IMR-90 (cell line): ENCODE measurements around the gene STPG1. TPM values are rescaled to one million over a fixed set of nuclear protein-coding genes. Genes with fewer than 3 reads are reported as not detected.

ENCODE experiments used
- ATAC-seq: fragments of 200-7000 bp; cut with Tn5 transposase; 2 replicates; pipeline ENCODE4 v1.9.1; 2020; ENCODE audit warnings: low read depth, mild to moderate bottlenecking, moderate library complexity
- BruUV-seq: library from RNA; stranded (reverse); fragments of 400-500 nt; replicated peaks from 2 replicates; lab custom pipeline; 2021; lab: Mats Ljungman, UMichigan
- CTCF ChIA-PET: fragments of 300-600 bp; formaldehyde crosslinking; extraction: SDS; loops from one replicate; lab custom pipeline; 2021; ENCODE audit warnings: antibody characterized with exemption; lab: Yijun Ruan, JAX
- POLR2A ChIA-PET: fragments of 300-600 bp; sonication (Branson Sonifier 250); formaldehyde crosslinking; loops from one replicate; lab custom pipeline; 2022; ENCODE audit warnings: antibody characterized with exemption; ENCODE audit not compliant: unreplicated experiment; lab: Charles Lee
- DNase-seq: peaks from one replicate; pipeline ENCODE4 v3.0.0; 2013
- H2AFZ ChIP-seq: replicated peaks from 2 replicates; pipeline ENCODE3; 2013; ENCODE audit warnings: low read length, mild to moderate bottlenecking; ENCODE audit not compliant: poor library complexity
- H2AK5ac ChIP-seq: 2 replicates; pipeline ENCODE4 v1.6.1; 2013; ENCODE audit warnings: low read depth, low read length, inconsistent platforms
- H2AK9ac ChIP-seq: replicated peaks from 2 replicates; pipeline ENCODE3; 2013; ENCODE audit warnings: mild to moderate bottlenecking, low read depth, low read length, moderate library complexity; ENCODE audit not compliant: poor library complexity
- H2BK120ac ChIP-seq: 2 replicates; pipeline ENCODE4 v1.6.1; 2013; ENCODE audit warnings: low read depth, low read length, inconsistent platforms
- H2BK15ac ChIP-seq: 3 replicates; pipeline ENCODE4 v1.6.1; 2013; ENCODE audit warnings: low read depth, low read length, inconsistent platforms
- H2BK20ac ChIP-seq: 2 replicates; pipeline ENCODE4 v1.6.1; 2013; ENCODE audit warnings: low read depth, mild to moderate bottlenecking, inconsistent platforms, low read length, moderate library complexity
- H2BK5ac ChIP-seq: 2 replicates; pipeline ENCODE4 v1.6.1; 2013; ENCODE audit warnings: mild to moderate bottlenecking, low read depth, low read length, inconsistent platforms; ENCODE audit not compliant: poor library complexity, severe bottlenecking
- H3K14ac ChIP-seq: replicated peaks from 2 replicates; pipeline ENCODE4 v1.6.1; 2013; ENCODE audit warnings: low read depth, low read length, inconsistent platforms
- H3K18ac ChIP-seq: 2 replicates; pipeline ENCODE4 v1.6.1; 2013; ENCODE audit warnings: low read depth, low read length, control low read depth
- H3K23ac ChIP-seq: 2 replicates; pipeline ENCODE4 v1.6.1; 2013; ENCODE audit warnings: low read depth, low read length, inconsistent platforms
- H3K27ac ChIP-seq: 2 replicates; pipeline ENCODE4 v1.5.1; 2013; ENCODE audit warnings: mild to moderate bottlenecking, control low read depth, low read length; ENCODE audit not compliant: insufficient read depth
- H3K27me3 ChIP-seq: 2 replicates; pipeline ENCODE4 v1.6.1; 2013; ENCODE audit warnings: low read length; ENCODE audit not compliant: control insufficient read depth, insufficient read depth
- H3K36me3 ChIP-seq: 2 replicates; pipeline ENCODE4 v1.6.1; 2013; ENCODE audit warnings: low read length, mixed read lengths; ENCODE audit not compliant: control insufficient read depth, insufficient read depth
- H3K4ac ChIP-seq: 2 replicates; pipeline ENCODE4 v1.6.1; 2013; ENCODE audit warnings: low read depth, low read length, inconsistent platforms
- H3K4me1 ChIP-seq: 2 replicates; pipeline ENCODE4 v1.6.1; 2013; ENCODE audit warnings: low read length, mixed read lengths; ENCODE audit not compliant: control insufficient read depth, insufficient read depth
- H3K4me2 ChIP-seq: 2 replicates; pipeline ENCODE4 v1.6.1; 2013; ENCODE audit warnings: low read depth, mild to moderate bottlenecking, control low read depth, low read length, moderate library complexity
- H3K4me3 ChIP-seq: 2 replicates; pipeline ENCODE4 v1.5.1; 2013; ENCODE audit warnings: low read depth, mild to moderate bottlenecking, control low read depth, low read length, moderate library complexity; ENCODE audit not compliant: insufficient read depth
- H3K56ac ChIP-seq: 2 replicates; pipeline ENCODE4 v1.6.1; 2013; ENCODE audit warnings: low read length, inconsistent platforms; ENCODE audit not compliant: insufficient read depth; ENCODE audit errors: extremely low read depth
- H3K79me1 ChIP-seq, 2 experiments: 2 replicates each; pipeline ENCODE4 v1.6.1; 2013; ENCODE audit warnings: low read length in 2 of 2, inconsistent platforms in 1 of 2, low read depth in 1 of 2
- H3K9ac ChIP-seq: 2 replicates; pipeline ENCODE4 v1.6.1; 2013; ENCODE audit warnings: low read depth, low read length, control low read depth
- H3K9me1 ChIP-seq: 2 replicates; pipeline ENCODE4 v1.6.1; 2013; ENCODE audit warnings: low read length, inconsistent platforms; ENCODE audit not compliant: insufficient read depth
- H3K9me3 ChIP-seq: 2 replicates; pipeline ENCODE4 v1.6.1; 2013; ENCODE audit warnings: low read length; ENCODE audit not compliant: control insufficient read depth, insufficient read depth
- H4K20me1 ChIP-seq: 2 replicates; pipeline ENCODE4 v1.6.1; 2013; ENCODE audit warnings: low read length, inconsistent platforms; ENCODE audit not compliant: insufficient read depth
- H4K5ac ChIP-seq: 2 replicates; pipeline ENCODE4 v1.6.1; 2013; ENCODE audit warnings: mild to moderate bottlenecking, low read depth, low read length, control low read depth
- H4K8ac ChIP-seq, 2 experiments: 2 replicates each; pipeline ENCODE4 v1.6.1; 2013; ENCODE audit warnings: low read depth in 2 of 2, low read length in 2 of 2, control low read depth in 1 of 2, inconsistent platforms in 1 of 2
- H4K91ac ChIP-seq: 2 replicates; pipeline ENCODE4 v1.6.1; 2013; ENCODE audit warnings: low read depth, low read length, inconsistent platforms; ENCODE audit not compliant: insufficient read depth
- BHLHE40 ChIP-seq: fragments of 150-350 bp; IDR thresholded peaks from 2 replicates; pipeline ENCODE4 v1.6.1; 2016; ENCODE audit warnings: mild to moderate bottlenecking, low read depth, low read length
- CEBPB ChIP-seq: IDR thresholded peaks from 2 replicates; pipeline ENCODE4 v1.6.1; 2012; ENCODE audit warnings: low read depth, low read length, improper control_type of control experiment
- CTCF ChIP-seq: conservative IDR thresholded peaks from 2 replicates; pipeline ENCODE4 v1.5.1; 2012; ENCODE audit warnings: mild to moderate bottlenecking, low read depth, low read length, improper control_type of control experiment
- ELK1 ChIP-seq: fragments of 150-350 bp; IDR thresholded peaks from 2 replicates; pipeline ENCODE4 v1.6.1; 2016; ENCODE audit warnings: low read depth, mild to moderate bottlenecking, low read length, moderate library complexity, borderline replicate concordance
- FOS ChIP-seq: fragments of 150-350 bp; IDR thresholded peaks from 2 replicates; pipeline ENCODE4 v1.6.1; 2016; ENCODE audit warnings: low read depth, low read length
- MAZ ChIP-seq: IDR thresholded peaks from 2 replicates; pipeline ENCODE4 v1.6.1; 2012; ENCODE audit warnings: low read depth, mild to moderate bottlenecking, low read length, improper control_type of control experiment, moderate library complexity, borderline replicate concordance
- MXI1 ChIP-seq: IDR thresholded peaks from 2 replicates; pipeline ENCODE4 v1.6.1; 2012; ENCODE audit warnings: low read depth, mild to moderate bottlenecking, low read length, moderate library complexity, borderline replicate concordance
- NFE2L2 ChIP-seq: fragments of 150-350 bp; IDR thresholded peaks from 2 replicates; pipeline ENCODE4 v1.6.1; 2016; ENCODE audit warnings: low read depth, mild to moderate bottlenecking, low read length
- POLR2A ChIP-seq: IDR thresholded peaks from 2 replicates; pipeline ENCODE4 v1.6.1; 2012; ENCODE audit warnings: mild to moderate bottlenecking, low read depth, low read length
- RAD21 ChIP-seq: IDR thresholded peaks from 2 replicates; pipeline ENCODE4 v1.6.1; 2012; ENCODE audit warnings: low read length, improper control_type of control experiment
- RCOR1 ChIP-seq: IDR thresholded peaks from 2 replicates; pipeline ENCODE4 v1.6.1; 2012; ENCODE audit warnings: mild to moderate bottlenecking, low read length, improper control_type of control experiment; ENCODE audit not compliant: insufficient replicate concordance
- SMC3 ChIP-seq: fragments of 150-350 bp; IDR thresholded peaks from 2 replicates; pipeline ENCODE4 v1.6.1; 2016; ENCODE audit warnings: low read depth, mild to moderate bottlenecking, antibody characterized with exemption, low read length, moderate library complexity
- WGBS, 2 experiments: methylation state at CpG; one replicate each; pipeline versions ENCODE4 v1.1.5 to v1.1.7; 2013; ENCODE audit warnings: missing lambda C conversion rate in 2 of 2; ENCODE audit not compliant: insufficient read length in 1 of 2; ENCODE audit errors: extremely low coverage in 2 of 2; 5-methylcytosine and 5-hydroxymethylcytosine counted together
- dilution Hi-C: fragments of 300-500 bp; cut with HindIII; formaldehyde crosslinking; loops from one replicate; pipeline ENCODE4 v1.14.3; 2018; ENCODE audit warnings: low sequenced_read_pairs; ENCODE audit not compliant: unreplicated experiment
- in situ Hi-C: fragments of 300-500 bp; cut with MboI; formaldehyde crosslinking; loops from 3 replicates; pipeline ENCODE4 v1.14.3; 2019; ENCODE audit warnings: low sequenced_read_pairs, inconsistent platforms, mixed read lengths
- intact Hi-C: fragments of 100-400 bp; cut with micrococcal nuclease; formaldehyde crosslinking; loops from 2 replicates; pipeline ENCODE4 v1.10.0; 2022
- polyA plus RNA-seq, 3 experiments: library from polyadenylated mRNA; depleted of rRNA; stranded (reverse); fragments of >200 nt; gene quantifications; 2 replicates each; pipeline ENCODE4 v1.2.3, GENCODE V29; 2012; ENCODE audit warnings: low replicate concordance in 1 of 3
- total RNA-seq: library from RNA; depleted of rRNA; stranded (reverse); fragments of >200 nt; gene quantifications from 2 replicates; pipeline ENCODE4 v1.2.3, GENCODE V29; 2012
- TF ChIP-seq, protein P1 (sequence below): fragments of 150-350 bp; IDR thresholded peaks from 2 replicates; pipeline ENCODE4 v1.6.1; 2017; ENCODE audit warnings: mild to moderate bottlenecking, antibody characterized with exemption, low read length, low read depth

STPG1 gene
- total and polyA plus RNA-seq, 2 of the 4 experiments (the other 2 are of a cell fraction): 3.0 to 6.5 TPM

DNA sequence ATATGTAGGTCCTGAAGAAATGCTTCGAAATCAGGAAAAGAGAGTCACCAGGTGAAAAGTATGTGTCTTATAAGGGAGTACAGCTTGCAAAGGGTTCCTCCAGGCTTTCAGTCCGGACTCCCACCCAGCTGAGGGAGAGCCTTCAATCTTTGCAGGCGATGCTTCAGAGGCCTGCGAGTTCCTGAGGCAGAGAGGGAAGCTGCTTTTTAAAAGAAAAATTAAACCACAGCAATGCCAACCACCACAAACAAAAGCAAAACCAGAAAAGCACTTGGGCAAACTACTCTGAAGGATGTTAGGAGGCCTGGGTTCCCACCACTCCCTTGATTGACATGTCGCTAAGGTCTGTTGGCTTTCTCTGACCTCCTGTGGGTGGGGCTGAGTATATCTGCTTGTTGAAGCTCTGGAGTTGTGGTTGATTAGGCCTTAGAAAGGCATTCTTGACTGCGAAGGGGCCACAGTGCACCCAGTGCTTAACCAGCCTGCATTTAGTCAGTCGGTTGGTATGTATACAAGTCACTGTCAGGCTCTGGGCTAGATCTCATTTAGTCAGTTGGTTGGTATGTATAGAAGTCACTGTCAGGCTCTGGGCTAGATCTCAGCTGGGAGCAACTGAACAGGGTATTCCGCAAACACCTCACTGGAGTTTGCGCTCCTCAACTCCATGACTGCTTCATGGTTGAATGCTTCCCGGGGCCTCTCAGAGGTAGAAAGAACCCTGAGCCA lies 3.2 kb upstream of the STPG1 start:
- Histone ChIP-seq H2AK5ac (peak overlapping the region; percentile 66), H3K23ac (peak overlapping the region; percentile 99), H4K20me1 (no peaks in the 10 kb centered on the region), H3K18ac (peak overlapping the region; percentile 74), H3K4me1 (peaks cover 18% of the 10 kb centered on the region), H4K91ac (peak overlapping the region; percentile 99), H2BK120ac (peak overlapping the region; percentile 98), H2AK9ac (peak overlapping the region; percentile 88), H2BK15ac (peak overlapping the region; percentile 97), H3K4me3 (peak overlapping the region; percentile 69), H3K36me3 (peaks cover 8% of the 10 kb centered on the region; the same call in 1 of the 2 replicates), H3K27ac (peak overlapping the region; percentile 72), H3K9me1 (peaks cover 16% of the 10 kb centered on the region), H3K9ac (peak overlapping the region; percentile 67), H3K79me1 (peaks cover 31 to 64% of the 10 kb centered on the region in 2 experiments), H3K4me2 (peak overlapping the region; percentile 92), H2BK5ac (peak overlapping the region; percentile 97), H4K5ac (peak overlapping the region; percentile 73), H3K27me3 (no peaks in the 10 kb centered on the region), H4K8ac (peak overlapping the region; percentile 80 to 94), H3K56ac (peak overlapping the region; percentile 93), H3K14ac (peak overlapping the region; percentile 95), H3K4ac (peak overlapping the region; percentile 98), H3K9me3 (no peaks in the 10 kb centered on the region), H2BK20ac (peak overlapping the region; percentile 97), H2AFZ (peak overlapping the region; percentile 85)
- DNase-seq: peak; percentile 100
- intact Hi-C loops: loop anchor here (2.0 to 10.0 kb wide), 2 partner anchors 86 to 328 kb away; partner anchors contain the start of genes CLIC4 and RCAN3
- dilution Hi-C loops: no loop called here
- no TSS peak for BruUV-seq
- ATAC-seq: peak; percentile 77
- CTCF ChIA-PET: interaction anchor here (0.5 to 1.1 kb wide), 3 partner anchors 25 to 578 kb away, joined by 3 to 7 read pairs (median 4); no protein-coding TSS in a partner anchor
- POLR2A ChIA-PET: no interaction called here
- WGBS, 2 experiments: 80% methylated on average over 1 of the region's 10 CpGs; no CpG with 5 or more reads in 1 of the 2 experiments
- in situ Hi-C loops: no loop called here
- no peak for TF ChIP-seq CEBPB
- peak; percentile 57; the same call in 1 of the 2 replicates for TF ChIP-seq BHLHE40
- peak; percentile 67; the same call in 1 of the 2 replicates for TF ChIP-seq POLR2A
- no peak for TF ChIP-seq SMC3
- TF ChIP-seq FOS: peak; percentile 96
- TF ChIP-seq, protein P1, sequence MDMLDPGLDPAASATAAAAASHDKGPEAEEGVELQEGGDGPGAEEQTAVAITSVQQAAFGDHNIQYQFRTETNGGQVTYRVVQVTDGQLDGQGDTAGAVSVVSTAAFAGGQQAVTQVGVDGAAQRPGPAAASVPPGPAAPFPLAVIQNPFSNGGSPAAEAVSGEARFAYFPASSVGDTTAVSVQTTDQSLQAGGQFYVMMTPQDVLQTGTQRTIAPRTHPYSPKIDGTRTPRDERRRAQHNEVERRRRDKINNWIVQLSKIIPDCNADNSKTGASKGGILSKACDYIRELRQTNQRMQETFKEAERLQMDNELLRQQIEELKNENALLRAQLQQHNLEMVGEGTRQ: no peak
- peak; percentile 55; the same call in 1 of the 2 replicates for TF ChIP-seq MAZ
- no peak for TF ChIP-seq CTCF
- peak; percentile 76 for TF ChIP-seq RCOR1
- TF ChIP-seq RAD21: no peak; the same call in 1 of the 2 replicates
- TF ChIP-seq ELK1: no peak
- TF ChIP-seq NFE2L2: peak; percentile 29
- no peak for TF ChIP-seq MXI1
